ENCODE results near the gene PHPT1. TPM values are rescaled to one million over a fixed set of nuclear protein-coding genes. Genes with fewer than 3 reads are reported as not detected.
A peak's percentile ranks its signal among the peaks of the same experiment; 100 is the strongest.

The PHPT1 gene
- total and polyA plus RNA-seq, 2 of the 8 experiments (the other 6 are each of a cell fraction or from before 2014, with no cell fraction given): 109 to 226 TPM

- peaks cover 3% of the 10 kb centered on the region for H3K79me1 ChIP-seq (ENCODE audit: low read depth, low read length)
- peaks cover 2 to 34% of the 10 kb centered on the region in 2 experiments for H4K20me1 ChIP-seq (replicated peaks in 1 of 2; ENCODE audit: control insufficient read depth in 1 of 2, insufficient read depth in 2 of 2, low read length in 2 of 2)
- no peak overlapping the region for H3K4me3 ChIP-seq (ENCODE audit: extremely low read depth in 1 of 4, insufficient read depth in 2 of 4, low read depth in 3 of 4, low read length in 4 of 4)
- H3K14ac ChIP-seq (ENCODE audit: insufficient read length): no peak overlapping the region
- H3K27ac ChIP-seq (ENCODE audit: low read depth, low read length): no peak overlapping the region
- no peaks in the 10 kb centered on the region for H3K9me3 ChIP-seq (ENCODE audit: insufficient read depth in 2 of 2, low read depth in 1 of 2, low read length in 1 of 2)
- H2BK15ac ChIP-seq (ENCODE audit: low read length): no peak overlapping the region
- H3K23me2 ChIP-seq (ENCODE audit: low read depth, low read length): no peaks in the 10 kb centered on the region
- no peak overlapping the region for H3K4me2 ChIP-seq (ENCODE audit: insufficient read depth in 1 of 2, low read depth in 2 of 2, low read length in 2 of 2)
- H2BK5ac ChIP-seq (ENCODE audit: low read depth, low read length): no peak overlapping the region
- H3K9ac ChIP-seq (replicated peaks in 1 of 4; ENCODE audit: extremely low read depth in 1 of 4, low read depth in 3 of 4, low read length in 3 of 4): no peak overlapping the region
- H2BK20ac ChIP-seq (ENCODE audit: low read length): no peak overlapping the region
- no peak overlapping the region for H4K91ac ChIP-seq (replicated peaks; ENCODE audit: insufficient read length, low read length)
- POLR2A ChIA-PET (ENCODE audit: partially characterized antibody): interaction anchor here (0.9 to 16.2 kb wide), 13 partner anchors 8 to 194 kb away, joined by 3 to 248 read pairs (median 4); partner anchors contain the start of genes AJM1, MAMDC4 and RABL6
- H2BK12ac ChIP-seq (ENCODE audit: low read depth, low read length): no peak overlapping the region
- H2AFZ ChIP-seq (ENCODE audit: low read length): no peak overlapping the region
- no peak overlapping the region for H3K18ac ChIP-seq (ENCODE audit: extremely low read depth, low read length)
- H4K8ac ChIP-seq (ENCODE audit: extremely low read depth, insufficient read depth, low read length): peak overlapping the region; percentile 51; the same call in 1 of the 2 replicates
- no peaks in the 10 kb centered on the region; a peak in 1 of 7 replicates for H3K4me1 ChIP-seq (replicated peaks in 1 of 4; ENCODE audit: control insufficient read depth in 3 of 4, insufficient read depth in 4 of 4, low read length in 3 of 4)
- 85% methylated on average over 17 of the region's 20 CpGs; no CpG with 5 or more reads in 1 of the 2 experiments for WGBS, 2 experiments (ENCODE audit: extremely low coverage in 1 of 2, insufficient coverage in 1 of 2, insufficient read length in 1 of 2, insufficient replicate concordance in 2 of 2, low coverage in 1 of 2, low lambda C conversion rate in 2 of 2, missing lambda C conversion rate in 1 of 2)
- peaks cover 0 to 4% of the 10 kb centered on the region in 2 experiments; a peak in 2 of 4 replicates for H3K79me2 ChIP-seq (ENCODE audit: control insufficient read depth in 1 of 2, insufficient read depth in 2 of 2, low read length in 2 of 2)
- no peak overlapping the region for H3K23ac ChIP-seq (ENCODE audit: insufficient read length)
- H3K27me3 ChIP-seq (replicated peaks in 1 of 4; ENCODE audit: control insufficient read depth in 3 of 4, extremely low read depth in 1 of 4, insufficient read depth in 3 of 4, low read length in 3 of 4): no peaks in the 10 kb centered on the region
- no peak overlapping the region for H3K4ac ChIP-seq (replicated peaks; ENCODE audit: insufficient read length, low read depth, low read length)
- no peak overlapping the region for H2BK120ac ChIP-seq (replicated peaks; ENCODE audit: low read depth, low read length)
- FAIRE-seq (no peak), DNase-seq (ENCODE audit: low read depth in 1 of 2, low spot score in 2 of 2) (peak in 1 of 2 experiments; percentile 46)
- no peak overlapping the region for H4K5ac ChIP-seq (ENCODE audit: insufficient read length, low read depth, low read length)
- H3K56ac ChIP-seq (replicated peaks; ENCODE audit: insufficient read length, low read depth, low read length): no peak overlapping the region
- CTCF ChIA-PET (ENCODE audit: partially characterized antibody): interaction anchor here (0.9 to 1.2 kb wide), 2 partner anchors 99 to 170 kb away, joined by 3 read pairs; no protein-coding TSS in a partner anchor
- H2AK5ac ChIP-seq (ENCODE audit: low read depth, low read length): no peak overlapping the region
- H3K36me3 ChIP-seq (ENCODE audit: control insufficient read depth in 2 of 4, insufficient read depth in 4 of 4, low read length in 3 of 4): peaks cover 11 to 32% (median 27%) of the 10 kb centered on the region in 4 experiments
- no peak for TF ChIP-seq NRF1 (IDR thresholded peaks at IDR 0.05; ENCODE audit: low read depth, low read length)
- TF ChIP-seq POU5F1 (IDR thresholded peaks at IDR 0.05; ENCODE audit: low read depth, low read length): no peak
- no peak for TF ChIP-seq EGR1 (IDR thresholded peaks at IDR 0.05; ENCODE audit: borderline replicate concordance, low read depth, low read length)
- TF ChIP-seq SRF (IDR thresholded peaks at IDR 0.05; ENCODE audit: low read depth, low read length): no peak
- no peak for TF ChIP-seq TEAD4 (IDR thresholded peaks at IDR 0.05; ENCODE audit: low read depth, low read length)
- TF ChIP-seq CTBP2 (IDR thresholded peaks at IDR 0.05; ENCODE audit: borderline replicate concordance, insufficient read depth, insufficient read length, low read length): no peak
- TF ChIP-seq HDAC6 (IDR thresholded peaks at IDR 0.05; ENCODE audit: low read depth, low read length): no peak
- TF ChIP-seq GTF2F1 (IDR thresholded peaks at IDR 0.05; ENCODE audit: borderline replicate concordance, low read depth, low read length): no peak
- no peak for TF ChIP-seq MAX (IDR thresholded peaks at IDR 0.05)
- no peak for TF ChIP-seq CHD2 (IDR thresholded peaks at IDR 0.05; ENCODE audit: low read length)
- TF ChIP-seq BCL11A (IDR thresholded peaks at IDR 0.05; ENCODE audit: low read depth in 2 of 2, low read length in 2 of 2): no peak
Measured at GRCh38 chr9:136858844-136859757, 9.9 kb downstream of the PHPT1 start.
